ENCODE results near the gene CNDP1.

Gene CNDP1

GRCh38 chr18:74506448-74507084, 27.7 kb upstream of the CNDP1 start:
- no peak for DNase-seq

DNA sequence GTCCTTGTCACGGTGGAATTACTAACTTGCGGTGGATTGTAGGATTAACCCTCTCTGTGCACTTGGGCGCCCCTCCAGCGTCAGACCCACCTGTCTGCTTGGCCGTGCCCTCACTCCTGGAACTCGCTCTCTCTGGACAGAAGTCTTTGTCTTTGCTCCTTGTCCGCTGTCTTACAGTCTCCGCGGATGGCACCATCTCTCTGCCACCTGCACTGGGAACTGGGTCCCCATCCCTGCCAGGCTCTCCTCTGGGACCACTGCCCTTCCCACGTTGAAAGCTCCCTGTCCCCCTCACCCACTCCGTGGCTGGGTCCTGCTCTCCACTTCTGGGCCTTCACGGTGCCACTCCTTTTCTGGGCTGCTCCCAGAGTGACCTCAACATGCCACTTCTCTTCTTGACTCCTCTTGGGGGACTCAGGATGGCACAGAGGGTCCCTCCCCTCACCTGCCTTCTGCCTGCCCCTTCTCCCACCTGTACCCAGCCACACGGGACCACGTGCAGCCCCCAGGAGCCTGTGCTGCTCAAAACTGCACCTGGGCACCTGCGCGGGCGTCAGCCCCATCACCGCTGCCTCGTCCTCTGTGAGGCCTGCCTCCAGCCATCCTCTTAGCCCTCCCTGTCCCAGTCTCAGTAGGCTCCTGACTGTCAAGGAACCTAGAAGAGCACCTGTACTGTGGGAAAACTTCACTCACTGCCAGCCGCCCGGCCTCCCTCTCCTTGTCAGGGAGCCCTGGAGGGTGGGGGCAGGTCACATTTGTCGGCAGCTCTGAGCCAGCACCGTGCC, 27.0 kb upstream of the CNDP1 start:
- no peak for DNase-seq

- DNase-seq: no peak
Measured at GRCh38 chr18:74507927-74508326, 26.4 kb upstream of the CNDP1 start.

- DNase-seq: no peak
Measured at GRCh38 chr18:74508366-74508765, 25.9 kb upstream of the CNDP1 start.

GRCh38 chr18:74508821-74509225, 25.5 kb upstream of the CNDP1 start:
- DNase-seq: no peak

DNA sequence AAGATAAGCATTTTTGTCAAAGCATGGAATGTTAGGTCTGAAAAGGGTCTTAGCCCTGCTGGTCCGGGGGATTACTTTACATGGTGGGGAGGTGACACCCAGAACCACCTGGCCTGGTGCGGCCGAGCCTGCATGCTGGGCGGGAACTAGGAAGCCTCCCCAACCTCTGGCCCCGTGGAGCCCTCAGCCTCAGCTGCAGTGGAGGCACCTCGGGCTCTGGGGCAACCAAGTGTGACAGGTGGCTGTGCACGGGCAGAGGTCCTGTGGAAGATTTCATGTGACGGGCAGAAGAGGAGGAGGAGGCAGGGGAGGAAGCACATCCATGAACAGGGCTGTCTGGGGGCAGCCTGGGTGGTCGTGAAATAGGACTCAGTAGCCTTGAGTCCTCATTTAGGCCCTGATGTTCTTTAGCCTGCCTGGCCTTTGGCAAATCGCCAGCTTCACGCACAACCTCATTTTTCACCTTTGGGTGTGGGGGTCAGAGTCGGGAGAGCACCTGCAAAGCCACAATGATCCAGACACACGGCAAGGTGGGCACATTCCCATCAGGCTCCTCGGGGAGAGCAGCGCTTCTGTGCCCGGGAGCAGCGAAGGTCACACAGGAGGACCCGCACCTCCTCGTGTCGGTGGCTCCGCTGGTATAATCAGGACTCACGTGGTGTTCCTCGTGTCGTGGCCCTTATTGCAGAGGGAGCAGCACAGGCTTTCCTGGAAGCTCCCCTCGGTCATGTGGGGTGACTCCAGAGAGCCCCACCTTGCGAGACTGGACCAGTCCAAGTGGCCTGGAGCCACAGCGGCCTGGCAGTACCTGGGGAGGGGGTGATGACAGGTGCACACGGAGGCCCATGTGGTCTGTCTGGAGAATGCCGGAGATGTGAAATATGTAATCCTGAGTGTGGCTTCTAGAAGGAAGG, 24.2 kb upstream of the CNDP1 start:
- no peak for DNase-seq

DNA sequence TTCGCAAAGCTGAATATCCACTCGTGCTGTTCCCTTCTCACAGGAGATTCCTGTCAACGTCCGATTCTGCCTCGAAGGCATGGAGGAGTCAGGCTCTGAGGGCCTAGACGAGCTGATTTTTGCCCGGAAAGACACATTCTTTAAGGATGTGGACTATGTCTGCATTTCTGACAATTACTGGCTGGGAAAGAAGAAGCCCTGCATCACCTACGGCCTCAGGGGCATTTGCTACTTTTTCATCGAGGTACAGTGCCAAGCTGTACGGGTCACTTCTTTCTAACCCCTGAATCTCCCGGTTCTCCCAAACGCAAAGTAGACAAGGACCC, 23.6 kb upstream of the CNDP1 start:
- no peak for DNase-seq

GRCh38 chr18:74511823-74512222, 22.5 kb upstream of the CNDP1 start:
- no peak for DNase-seq

GRCh38 chr18:74512321-74513053, 21.8 kb upstream of the CNDP1 start:
- no peak for DNase-seq

- no peak for DNase-seq
Measured at GRCh38 chr18:74513149-74513882, 21.0 kb upstream of the CNDP1 start.

DNA sequence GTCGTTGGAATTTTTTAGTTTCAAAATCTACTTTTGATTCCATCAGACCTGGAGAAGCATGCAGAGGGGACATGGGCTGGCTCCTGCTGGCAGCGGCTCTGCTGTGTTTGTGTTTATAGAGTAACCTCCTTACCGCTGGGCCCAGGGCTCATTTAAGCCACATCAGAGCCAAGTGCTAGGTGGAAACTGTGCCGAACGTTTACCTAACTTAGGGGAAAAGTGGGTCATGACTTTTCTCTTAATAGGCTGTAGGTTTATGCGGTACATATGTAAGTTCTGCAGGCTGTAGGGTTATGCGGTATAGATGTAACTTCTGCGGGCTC, 20.5 kb upstream of the CNDP1 start:
- DNase-seq: no peak

GRCh38 chr18:74514860-74515495, 19.3 kb upstream of the CNDP1 start:
- DNase-seq: no peak

- DNase-seq: no peak
Measured at GRCh38 chr18:74515620-74516231, 18.6 kb upstream of the CNDP1 start.

GRCh38 chr18:74516271-74517235, 17.7 kb upstream of the CNDP1 start:
- DNase-seq: no peak

GRCh38 chr18:74517236-74517630, 17.1 kb upstream of the CNDP1 start:
- DNase-seq: no peak

- DNase-seq: no peak
Measured at GRCh38 chr18:74518456-74519295, 15.6 kb upstream of the CNDP1 start.

DNA sequence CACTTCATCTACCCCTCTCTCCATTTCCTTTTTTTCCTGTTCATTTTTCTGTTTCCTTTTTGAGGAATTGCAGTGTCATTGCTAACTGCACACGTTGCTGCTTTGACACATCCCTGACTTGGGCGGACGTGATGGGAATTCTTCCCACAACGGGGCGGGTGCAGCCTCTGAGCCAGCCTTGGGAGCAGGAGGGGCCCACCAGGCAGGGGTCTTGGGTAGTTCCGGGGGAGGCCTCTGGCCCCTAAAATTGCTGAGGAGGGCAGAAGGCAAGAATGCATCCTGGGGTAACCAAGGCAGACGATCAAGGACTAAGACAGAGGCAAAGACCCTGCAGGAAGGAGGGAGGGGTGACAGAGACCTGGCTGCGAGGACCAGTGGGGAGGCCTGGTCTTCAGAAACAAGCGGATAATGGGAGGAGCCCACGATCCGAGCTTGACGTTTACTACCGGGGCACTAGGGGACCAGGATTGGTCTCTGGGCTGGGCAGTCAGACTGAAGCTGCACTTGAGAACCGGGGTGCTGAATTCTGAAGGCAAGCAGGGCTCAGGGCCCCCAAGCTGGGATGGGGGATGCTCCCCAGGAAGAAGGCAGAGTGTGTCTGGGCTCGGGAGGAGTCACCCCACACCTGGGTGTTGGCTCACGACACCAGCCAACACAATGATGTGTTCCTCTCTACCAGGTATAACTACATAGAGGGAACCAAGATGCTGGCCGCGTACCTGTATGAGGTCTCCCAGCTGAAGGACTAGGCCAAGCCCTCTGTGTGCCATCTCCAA, 14.8 kb upstream of the CNDP1 start:
- no peak for DNase-seq

DNA sequence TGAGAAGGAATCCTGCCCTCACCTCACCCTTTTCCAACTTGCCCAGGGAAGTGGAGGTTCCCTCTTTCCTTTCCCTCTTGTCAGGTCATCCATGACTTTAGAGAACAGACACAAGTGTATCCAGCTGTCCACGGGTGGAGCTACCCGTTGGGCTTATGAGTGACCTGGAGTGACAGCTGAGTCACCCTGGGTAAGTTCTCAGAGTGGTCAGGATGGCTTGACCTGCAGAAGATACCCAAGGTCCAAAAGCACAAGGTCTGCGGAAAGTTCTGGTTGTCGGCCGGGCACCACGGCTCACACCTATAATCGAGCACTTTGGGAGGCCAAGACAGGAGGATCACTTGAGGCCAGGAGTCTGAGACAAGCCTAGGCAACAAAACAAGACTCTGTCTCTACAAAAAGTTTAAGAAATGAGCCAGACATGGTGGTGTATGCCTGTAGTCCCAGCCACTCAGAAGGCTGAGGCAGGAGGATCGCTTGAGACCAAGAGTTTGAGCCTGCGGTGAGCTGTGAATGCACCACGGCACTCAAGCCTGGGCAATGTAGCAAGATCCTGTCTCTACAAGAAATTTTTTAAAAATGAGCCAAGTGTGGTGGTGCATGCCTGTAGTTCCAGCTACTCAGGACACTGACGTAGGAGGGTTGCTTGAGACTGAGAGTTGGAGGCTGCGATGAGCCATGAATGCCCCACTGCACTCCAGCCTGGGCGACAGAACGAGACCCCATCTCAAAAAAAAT, 14.0 kb upstream of the CNDP1 start:
- DNase-seq: no peak
